GM19043 (cell line): ENCODE data around the gene DNASE2.

Experiments used
- ATAC-seq: cut with Tn5 transposase; IDR thresholded peaks from one replicate; pipeline ENCODE4 v1.9.1; 2021; ENCODE audit warnings: low read depth; ENCODE audit not compliant: unreplicated experiment

The DNASE2 gene

GRCh38 chr19:12836529-12836863, 44.8 kb downstream of the DNASE2 start:
- no peak for ATAC-seq

DNA sequence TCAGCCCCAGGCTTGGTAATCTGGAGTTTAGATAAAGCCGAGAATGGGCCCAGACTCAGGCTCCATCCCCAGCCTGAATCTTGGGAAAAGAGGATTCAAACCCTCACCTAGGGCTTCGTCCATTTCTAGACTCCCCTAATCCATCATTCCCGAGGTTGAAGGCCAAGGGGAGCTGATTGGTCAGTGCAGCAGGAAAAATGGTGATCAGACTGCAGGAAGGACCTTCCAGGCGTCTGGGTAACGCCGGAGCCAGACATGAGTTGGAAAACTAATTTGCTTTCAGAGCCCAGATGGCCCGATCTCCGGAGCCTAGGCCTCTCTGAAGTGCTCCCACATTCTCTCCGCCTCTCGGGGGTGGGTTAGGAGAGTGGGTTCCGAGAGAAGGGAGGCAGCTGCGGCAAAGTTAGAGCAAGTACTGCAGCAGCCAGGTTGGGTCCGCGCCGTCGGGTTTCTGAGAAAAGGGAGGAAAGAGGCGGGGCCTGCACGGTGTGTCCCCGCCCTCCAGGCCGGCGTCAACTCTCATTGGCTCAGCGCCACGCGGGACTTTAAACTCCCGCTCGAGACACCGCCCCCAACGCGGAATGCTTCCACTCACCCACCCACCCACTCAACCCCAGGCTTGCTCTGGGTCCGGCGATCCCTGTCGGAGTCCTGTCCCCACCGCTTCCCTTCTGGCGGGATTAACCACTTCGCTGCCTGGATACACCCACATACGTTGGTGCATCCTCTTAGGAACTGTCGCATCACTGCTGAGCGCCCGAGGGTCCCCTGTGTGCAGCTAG, 46.1 kb downstream of the DNASE2 start:
- no peak for ATAC-seq

- no peak for ATAC-seq
These were observed 46.7 kb downstream of the DNASE2 start, which contains the start of gene RTBDN for GRCh38 chr19:12834566-12834943. RTBDN (minus strand) TSS chr19:12834579; CDS start chr19:12829979, 4,600 bp downstream.

DNA sequence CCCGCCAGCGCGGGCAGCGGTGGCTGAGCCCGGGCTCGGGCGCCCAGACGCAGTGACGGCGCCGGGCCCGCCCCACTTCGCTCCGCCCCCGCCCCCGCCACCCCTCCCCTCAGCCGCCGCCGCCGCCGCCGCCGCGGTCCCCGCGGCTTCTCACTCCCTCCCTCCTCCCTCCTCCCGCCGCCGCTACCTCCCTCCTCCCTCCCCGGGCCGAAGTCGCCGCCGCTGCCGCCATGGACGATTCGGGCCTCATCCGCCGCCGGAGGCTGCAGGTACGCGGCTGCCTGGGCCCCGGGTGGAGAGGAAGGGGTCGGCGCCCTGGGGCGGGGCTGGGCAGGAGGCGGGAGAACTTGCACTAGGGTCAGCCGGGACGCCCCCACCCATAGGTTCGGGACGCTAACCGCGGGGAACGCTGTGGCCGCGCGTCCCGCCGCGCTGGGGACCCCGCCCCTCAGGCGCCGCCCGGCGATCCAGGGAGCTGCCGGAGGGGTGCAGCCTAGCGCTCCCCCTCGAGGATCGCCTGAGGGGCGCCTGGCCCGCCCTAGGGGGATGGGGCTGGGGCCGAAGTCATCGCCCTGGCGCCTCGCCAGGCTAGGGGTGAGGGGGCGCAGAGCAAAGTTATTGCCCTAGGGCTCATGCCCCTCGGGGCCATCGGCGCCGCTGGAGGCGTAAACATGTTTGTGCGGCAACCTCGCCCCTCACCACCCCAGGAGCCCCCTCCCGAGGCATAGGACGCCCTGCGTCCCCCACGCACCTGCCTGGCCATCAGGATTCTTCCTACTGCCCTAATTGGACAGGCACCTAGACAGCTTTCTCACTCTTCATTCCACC, 47.3 kb downstream of the DNASE2 start:
- no peak for ATAC-seq

- no peak for ATAC-seq
These were observed 47.9 kb downstream of the DNASE2 start for GRCh38 chr19:12833418-12833737.

DNA sequence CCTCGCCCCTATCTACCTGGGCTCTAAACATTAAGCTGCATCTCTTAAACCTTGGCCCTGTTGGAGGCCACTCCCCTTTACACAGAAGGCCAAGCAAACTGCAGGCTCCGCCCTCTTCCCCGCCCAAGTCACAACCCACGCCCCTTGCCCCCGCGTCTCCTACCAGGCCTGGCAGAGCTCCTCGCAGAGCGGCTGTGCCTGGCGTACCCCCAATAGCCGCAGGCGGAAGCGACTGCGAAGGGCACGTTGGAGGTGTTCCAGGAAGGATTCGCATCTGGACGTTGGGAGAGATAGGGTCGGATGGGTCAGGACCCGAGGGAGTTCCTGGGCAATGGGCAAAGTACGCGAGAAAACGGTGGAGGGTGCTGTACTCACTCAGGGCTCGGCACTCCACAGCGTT, 52.8 kb downstream of the DNASE2 start:
- no peak for ATAC-seq

GRCh38 chr19:12825254-12826131, 55.8 kb downstream of the DNASE2 start:
- no peak for ATAC-seq
